ENCODE measurements around the gene ANTXR1.

The ANTXR1 gene

DNA sequence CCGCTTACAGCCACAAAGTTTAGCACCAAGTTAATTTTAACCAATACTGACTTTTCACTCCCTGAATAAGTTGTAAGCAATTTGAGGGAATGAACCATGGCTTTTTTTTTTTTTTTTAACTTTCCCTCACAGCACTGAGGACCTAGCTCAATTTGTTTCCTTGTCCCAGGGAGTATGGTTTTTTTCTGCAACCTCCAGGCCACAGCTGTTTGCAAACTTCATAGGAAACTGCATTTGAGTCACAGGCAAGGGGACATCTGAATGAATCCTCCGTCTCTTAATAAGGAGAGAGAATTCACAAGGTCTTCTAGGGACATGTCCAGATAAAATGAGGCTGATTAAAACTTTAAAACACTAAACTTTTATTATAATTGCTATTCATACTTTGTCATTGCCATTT is 192.5 kb downstream of the ANTXR1 start:
- WGBS (ENCODE audit: insufficient coverage), result no CpG with 5 or more reads among the region's 2 CpGs
- H3K4me1 ChIP-seq (ENCODE audit: control extremely low read depth in 1 of 4, control insufficient read depth in 4 of 4, insufficient read depth in 4 of 4, low read length in 3 of 4), result no peaks in the 10 kb centered on the region
- CTCF ChIA-PET, result interaction anchor here (0.6 to 1.4 kb wide), 3 partner anchors 9 to 31 kb away, joined by 3 to 4 read pairs (median 3); no protein-coding TSS in a partner anchor
- H3K27ac ChIP-seq (ENCODE audit: insufficient read depth in 1 of 2, low read depth in 1 of 2, low read length in 2 of 2, poor library complexity in 1 of 2, severe bottlenecking in 2 of 2), result no peak overlapping the region
- POLR2A ChIA-PET, result no interaction called here
- no peak for DNase-seq
- H3K9me3 ChIP-seq (ENCODE audit: control extremely low read depth in 1 of 5, control insufficient read depth in 4 of 5, insufficient read depth in 2 of 5, low read depth in 1 of 5, low read length in 4 of 5), result no peaks in the 10 kb centered on the region
- H3K27me3 ChIP-seq (replicated peaks in 2 of 5; ENCODE audit: control insufficient read depth in 4 of 5, insufficient read depth in 5 of 5, low read length in 4 of 5), result peaks cover 0 to 6% (median 0%) of the 10 kb centered on the region in 5 experiments
- no peaks in the 10 kb centered on the region for H3K36me3 ChIP-seq (ENCODE audit: control insufficient read depth in 4 of 4, insufficient read depth in 4 of 4, low read length in 3 of 4)
- H3K4me3 ChIP-seq (ENCODE audit: control insufficient read depth in 1 of 7, extremely low read depth in 1 of 7, insufficient read depth in 4 of 7, low read depth in 2 of 7, low read length in 6 of 7), result no peak overlapping the region

DNA sequence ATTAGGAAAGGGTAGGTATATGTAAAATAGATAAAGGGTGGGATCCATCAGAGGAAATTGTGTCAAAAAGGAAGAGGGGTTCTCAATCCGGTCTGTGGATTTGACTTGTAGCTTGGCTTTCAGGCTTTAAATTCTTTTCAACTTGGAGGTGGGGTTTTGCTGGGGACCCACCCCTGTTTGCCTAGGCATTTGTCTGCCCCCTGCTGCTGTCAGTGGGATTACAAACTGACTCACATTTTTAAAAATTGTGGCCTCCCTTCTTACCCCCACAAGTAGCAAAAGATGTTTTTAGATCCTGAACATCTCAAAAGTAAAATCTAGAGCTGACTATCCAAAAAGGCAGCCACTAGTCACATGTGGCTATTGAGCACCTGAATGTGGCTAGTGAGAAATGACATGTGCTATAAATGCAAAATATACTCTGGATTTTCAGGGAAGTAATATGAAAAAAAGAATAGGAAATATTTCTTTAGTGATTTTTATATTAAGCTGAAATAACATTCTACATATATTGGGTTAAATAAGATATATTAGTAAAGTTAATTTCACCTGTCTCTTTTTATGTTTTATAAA is 195.1 kb downstream of the ANTXR1 start:
- WGBS (ENCODE audit: insufficient coverage), result 92% methylated on average over 1 of the region's 1 CpG
- DNase-seq, result peak in 2 of 3 donors; percentile 26 to 27
- Histone ChIP-seq H3K27ac (ENCODE audit: insufficient read depth in 1 of 2, low read depth in 1 of 2, low read length in 2 of 2, poor library complexity in 1 of 2, severe bottlenecking in 2 of 2) (no peak overlapping the region), H3K4me1 (ENCODE audit: control extremely low read depth in 1 of 4, control insufficient read depth in 4 of 4, insufficient read depth in 4 of 4, low read length in 3 of 4) (no peaks in the 10 kb centered on the region), H3K9me3 (ENCODE audit: control extremely low read depth in 1 of 5, control insufficient read depth in 4 of 5, insufficient read depth in 2 of 5, low read depth in 1 of 5, low read length in 4 of 5) (no peaks in the 10 kb centered on the region), H3K27me3 (replicated peaks in 2 of 5; ENCODE audit: control insufficient read depth in 4 of 5, insufficient read depth in 5 of 5, low read length in 4 of 5) (peaks cover 0 to 6% (median 0%) of the 10 kb centered on the region in 5 experiments), H3K36me3 (ENCODE audit: control insufficient read depth in 4 of 4, insufficient read depth in 4 of 4, low read length in 3 of 4) (no peaks in the 10 kb centered on the region), H3K4me3 (ENCODE audit: control insufficient read depth in 1 of 7, extremely low read depth in 1 of 7, insufficient read depth in 4 of 7, low read depth in 2 of 7, low read length in 6 of 7) (no peak overlapping the region)
- ChIA-PET POLR2A (interaction anchor here (0.5 kb wide), 1 partner anchor 292 kb away, joined by 3 read pairs; no protein-coding TSS in a partner anchor), CTCF (interaction anchor here (0.8 to 1.3 kb wide), 3 partner anchors 33 to 182 kb away, joined by 3 read pairs; no protein-coding TSS in a partner anchor)

DNA sequence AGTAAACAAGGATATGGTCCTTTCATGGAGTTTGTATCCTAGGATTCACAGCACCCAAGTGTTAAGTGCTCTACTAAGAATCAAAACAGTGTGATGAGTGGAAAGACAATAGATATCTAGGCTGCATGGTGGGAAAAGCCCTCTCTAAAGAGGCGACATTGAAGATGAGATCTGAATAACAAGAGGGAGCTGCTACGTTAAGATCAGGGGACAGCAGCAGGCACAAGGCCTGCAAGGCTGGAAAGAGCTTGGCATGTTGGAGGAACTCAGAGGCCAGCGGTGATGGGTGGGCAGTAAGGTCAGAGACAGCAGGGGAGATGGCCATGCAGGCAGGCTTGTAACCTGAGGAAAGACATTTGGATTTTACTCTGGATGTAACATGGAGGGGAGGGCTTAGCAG is 196.5 kb downstream of the ANTXR1 start:
- Histone ChIP-seq H3K9me3 (ENCODE audit: control extremely low read depth in 1 of 5, control insufficient read depth in 4 of 5, insufficient read depth in 2 of 5, low read depth in 1 of 5, low read length in 4 of 5) (no peaks in the 10 kb centered on the region), H3K27ac (ENCODE audit: insufficient read depth in 1 of 2, low read depth in 1 of 2, low read length in 2 of 2, poor library complexity in 1 of 2, severe bottlenecking in 2 of 2) (no peak overlapping the region), H3K4me1 (ENCODE audit: control extremely low read depth in 1 of 4, control insufficient read depth in 4 of 4, insufficient read depth in 4 of 4, low read length in 3 of 4) (peaks cover 0 to 3% (median under 1%) of the 10 kb centered on the region in 4 experiments), H3K4me3 (ENCODE audit: control insufficient read depth in 1 of 7, extremely low read depth in 1 of 7, insufficient read depth in 4 of 7, low read depth in 2 of 7, low read length in 6 of 7) (no peak overlapping the region), H3K27me3 (replicated peaks in 2 of 5; ENCODE audit: control insufficient read depth in 4 of 5, insufficient read depth in 5 of 5, low read length in 4 of 5) (peaks cover 0 to 2% (median 0%) of the 10 kb centered on the region in 5 experiments), H3K36me3 (ENCODE audit: control insufficient read depth in 4 of 4, insufficient read depth in 4 of 4, low read length in 3 of 4) (no peaks in the 10 kb centered on the region)
- 97% methylated on average over 3 of the region's 3 CpGs for WGBS (ENCODE audit: insufficient coverage)
- ChIA-PET CTCF (no interaction called here), POLR2A (no interaction called here)
- DNase-seq, result no peak

DNA sequence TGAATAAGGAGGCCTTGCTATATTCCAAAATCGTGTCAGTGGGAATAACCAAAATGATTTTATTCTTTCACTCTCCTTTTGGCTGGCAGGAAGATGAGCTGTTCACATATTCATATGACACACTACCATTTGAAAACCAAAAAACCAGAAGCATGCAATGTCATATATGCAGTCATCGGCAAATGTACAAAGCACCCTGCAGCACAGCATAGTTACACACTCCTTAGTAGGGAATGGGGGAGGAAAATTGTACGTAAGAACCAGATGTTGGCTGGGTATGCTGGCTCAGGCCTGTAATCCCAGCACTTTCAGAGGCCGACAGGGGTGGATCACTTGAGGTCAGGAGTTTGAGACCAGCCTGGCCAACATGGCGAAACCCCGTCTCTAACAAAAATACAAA is 197.4 kb downstream of the ANTXR1 start:
- POLR2A ChIA-PET, result no interaction called here
- Histone ChIP-seq H3K4me1 (ENCODE audit: control extremely low read depth in 1 of 4, control insufficient read depth in 4 of 4, insufficient read depth in 4 of 4, low read length in 3 of 4) (peaks cover 0 to 9% (median 4%) of the 10 kb centered on the region in 4 experiments), H3K27me3 (replicated peaks in 2 of 5; ENCODE audit: control insufficient read depth in 4 of 5, insufficient read depth in 5 of 5, low read length in 4 of 5) (no peaks in the 10 kb centered on the region), H3K27ac (ENCODE audit: insufficient read depth in 1 of 2, low read depth in 1 of 2, low read length in 2 of 2, poor library complexity in 1 of 2, severe bottlenecking in 2 of 2) (no peak overlapping the region), H3K4me3 (ENCODE audit: control insufficient read depth in 1 of 7, extremely low read depth in 1 of 7, insufficient read depth in 4 of 7, low read depth in 2 of 7, low read length in 6 of 7) (no peak overlapping the region), H3K9me3 (ENCODE audit: control extremely low read depth in 1 of 5, control insufficient read depth in 4 of 5, insufficient read depth in 2 of 5, low read depth in 1 of 5, low read length in 4 of 5) (no peaks in the 10 kb centered on the region), H3K36me3 (ENCODE audit: control insufficient read depth in 4 of 4, insufficient read depth in 4 of 4, low read length in 3 of 4) (no peaks in the 10 kb centered on the region)
- no peak for DNase-seq
- 100% methylated on average over 5 of the region's 6 CpGs for WGBS (ENCODE audit: insufficient coverage)
- CTCF ChIA-PET, result no interaction called here

DNA sequence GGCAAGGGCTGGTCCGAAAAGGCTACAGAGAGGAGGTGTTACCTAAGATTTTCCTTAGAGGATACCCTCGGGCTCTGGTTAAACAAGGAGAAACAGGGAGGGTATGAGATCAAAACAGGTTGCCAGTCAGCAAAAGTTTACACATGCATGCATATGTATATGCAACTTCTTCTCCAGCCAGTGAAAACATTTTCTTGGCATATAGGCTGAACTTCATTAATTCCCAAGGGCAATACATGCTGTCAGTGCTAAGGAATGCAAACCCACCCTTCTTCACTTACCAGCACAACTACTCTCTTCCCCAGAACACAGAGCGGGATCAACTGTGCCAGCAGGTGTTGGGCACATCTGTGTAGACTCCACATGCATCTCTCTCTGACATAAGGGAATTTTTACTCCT is 198.1 kb downstream of the ANTXR1 start:
- Histone ChIP-seq H3K27ac (ENCODE audit: insufficient read depth in 1 of 2, low read depth in 1 of 2, low read length in 2 of 2, poor library complexity in 1 of 2, severe bottlenecking in 2 of 2) (no peak overlapping the region), H3K9me3 (ENCODE audit: control extremely low read depth in 1 of 5, control insufficient read depth in 4 of 5, insufficient read depth in 2 of 5, low read depth in 1 of 5, low read length in 4 of 5) (no peaks in the 10 kb centered on the region), H3K27me3 (replicated peaks in 2 of 5; ENCODE audit: control insufficient read depth in 4 of 5, insufficient read depth in 5 of 5, low read length in 4 of 5) (no peaks in the 10 kb centered on the region), H3K4me3 (ENCODE audit: control insufficient read depth in 1 of 7, extremely low read depth in 1 of 7, insufficient read depth in 4 of 7, low read depth in 2 of 7, low read length in 6 of 7) (no peak overlapping the region), H3K4me1 (ENCODE audit: control extremely low read depth in 1 of 4, control insufficient read depth in 4 of 4, insufficient read depth in 4 of 4, low read length in 3 of 4) (peaks cover 0 to 11% (median 5%) of the 10 kb centered on the region in 4 experiments), H3K36me3 (ENCODE audit: control insufficient read depth in 4 of 4, insufficient read depth in 4 of 4, low read length in 3 of 4) (no peaks in the 10 kb centered on the region)
- WGBS (ENCODE audit: insufficient coverage), result 85% methylated on average over 2 of the region's 3 CpGs
- DNase-seq, result no peak
- POLR2A ChIA-PET, result no interaction called here
- CTCF ChIA-PET, result no interaction called here

DNA sequence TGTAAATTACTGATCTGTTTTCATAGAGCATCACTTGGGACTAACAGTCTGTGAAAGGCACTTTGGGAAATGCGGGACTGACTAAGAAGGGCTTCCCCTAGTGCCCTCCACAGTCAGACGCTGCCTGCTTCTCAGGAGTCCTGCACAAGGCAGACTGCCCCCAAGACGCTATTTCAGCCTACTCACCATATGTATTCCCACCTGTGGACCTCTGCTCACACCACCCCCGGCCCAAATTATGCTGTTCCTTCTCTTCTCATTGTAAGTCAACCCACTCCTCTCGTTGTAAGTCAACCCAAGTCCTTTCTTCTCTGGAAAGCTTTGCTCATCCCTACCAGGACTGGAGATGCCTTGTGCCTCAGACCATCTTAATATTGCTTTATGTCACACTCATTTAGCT is 198.7 kb downstream of the ANTXR1 start:
- CTCF ChIA-PET, result interaction anchor here (1.8 kb wide), 1 partner anchor 129 kb away, joined by 3 read pairs; no protein-coding TSS in a partner anchor
- no peak overlapping the region for H3K4me3 ChIP-seq (ENCODE audit: control insufficient read depth in 1 of 7, extremely low read depth in 1 of 7, insufficient read depth in 4 of 7, low read depth in 2 of 7, low read length in 6 of 7)
- H3K36me3 ChIP-seq (ENCODE audit: control insufficient read depth in 4 of 4, insufficient read depth in 4 of 4, low read length in 3 of 4), result no peaks in the 10 kb centered on the region
- H3K9me3 ChIP-seq (ENCODE audit: control extremely low read depth in 1 of 5, control insufficient read depth in 4 of 5, insufficient read depth in 2 of 5, low read depth in 1 of 5, low read length in 4 of 5), result no peaks in the 10 kb centered on the region
- H3K4me1 ChIP-seq (ENCODE audit: control extremely low read depth in 1 of 4, control insufficient read depth in 4 of 4, insufficient read depth in 4 of 4, low read length in 3 of 4), result peaks cover 0 to 17% (median 10%) of the 10 kb centered on the region in 4 experiments
- H3K27ac ChIP-seq (ENCODE audit: insufficient read depth in 1 of 2, low read depth in 1 of 2, low read length in 2 of 2, poor library complexity in 1 of 2, severe bottlenecking in 2 of 2), result no peak overlapping the region
- no peak for DNase-seq
- H3K27me3 ChIP-seq (replicated peaks in 2 of 5; ENCODE audit: control insufficient read depth in 4 of 5, insufficient read depth in 5 of 5, low read length in 4 of 5), result no peaks in the 10 kb centered on the region
- 100% methylated on average over 5 of the region's 5 CpGs for WGBS (ENCODE audit: insufficient coverage)
- POLR2A ChIA-PET, result no interaction called here

DNA sequence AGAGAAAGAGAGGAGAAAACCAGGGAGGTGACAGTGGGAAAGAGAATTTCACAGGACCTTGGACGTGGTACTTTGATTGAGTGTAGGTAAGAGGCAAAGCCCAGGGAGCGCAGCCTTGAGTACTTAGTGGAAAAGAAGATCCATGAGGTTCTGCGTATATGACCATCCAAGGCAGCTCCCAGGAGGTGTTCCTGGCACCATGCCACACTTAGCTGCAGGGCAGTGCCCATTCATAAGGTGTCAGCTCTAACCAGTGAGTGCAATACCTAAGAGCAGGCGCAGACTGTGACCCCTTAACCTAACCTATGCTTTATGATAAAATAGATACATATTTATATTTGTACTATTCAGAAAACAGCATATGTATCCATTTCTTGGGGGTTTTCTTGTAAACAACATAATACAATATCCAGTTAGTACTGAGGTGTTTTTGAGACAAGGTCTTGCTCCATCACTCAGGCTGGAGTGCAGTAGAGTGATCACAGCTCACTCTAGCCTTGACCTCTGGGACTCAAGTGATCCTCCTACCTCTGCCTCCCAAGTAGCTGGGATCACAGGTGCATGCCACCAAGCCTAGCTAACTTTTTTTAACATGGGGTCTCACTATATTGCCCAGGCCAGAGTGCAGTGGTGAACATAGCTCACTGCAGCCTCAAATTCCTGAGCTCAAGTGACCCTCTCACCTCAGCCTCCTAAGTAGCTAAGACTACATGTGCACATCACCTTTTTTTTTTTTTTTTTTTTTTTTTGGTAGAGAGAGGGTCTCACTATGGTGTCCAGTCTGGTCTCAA is 199.5 kb downstream of the ANTXR1 start:
- H3K4me1 ChIP-seq (ENCODE audit: control extremely low read depth in 1 of 4, control insufficient read depth in 4 of 4, insufficient read depth in 4 of 4, low read length in 3 of 4), result peaks cover 0 to 22% (median 15%) of the 10 kb centered on the region in 4 experiments
- DNase-seq, result no peak
- no peak overlapping the region for H3K27ac ChIP-seq (ENCODE audit: insufficient read depth in 1 of 2, low read depth in 1 of 2, low read length in 2 of 2, poor library complexity in 1 of 2, severe bottlenecking in 2 of 2)
- no peaks in the 10 kb centered on the region for H3K36me3 ChIP-seq (ENCODE audit: control insufficient read depth in 4 of 4, insufficient read depth in 4 of 4, low read length in 3 of 4)
- POLR2A ChIA-PET, result no interaction called here
- 100% methylated on average over 2 of the region's 4 CpGs for WGBS (ENCODE audit: insufficient coverage)
- CTCF ChIA-PET, result interaction anchor here (1.8 kb wide), 1 partner anchor 130 kb away, joined by 3 read pairs; no protein-coding TSS in a partner anchor
- H3K27me3 ChIP-seq (replicated peaks in 2 of 5; ENCODE audit: control insufficient read depth in 4 of 5, insufficient read depth in 5 of 5, low read length in 4 of 5), result no peaks in the 10 kb centered on the region
- no peak overlapping the region for H3K4me3 ChIP-seq (ENCODE audit: control insufficient read depth in 1 of 7, extremely low read depth in 1 of 7, insufficient read depth in 4 of 7, low read depth in 2 of 7, low read length in 6 of 7)
- H3K9me3 ChIP-seq (ENCODE audit: control extremely low read depth in 1 of 5, control insufficient read depth in 4 of 5, insufficient read depth in 2 of 5, low read depth in 1 of 5, low read length in 4 of 5), result no peaks in the 10 kb centered on the region

All from common myeloid progenitor, CD34-positive (primary cell).